ENCODE measurements around the gene NRL. TPM values are rescaled to one million over a fixed set of nuclear protein-coding genes. Genes with fewer than 3 reads are reported as not detected.
A peak's percentile ranks its signal among the peaks of the same experiment; 100 is the strongest.

The NRL gene
- total and polyA plus RNA-seq, 5 donors = 0.79 to 2.9 (median 2.6) TPM

- peak in 1 of 3 donors; percentile 42 for DNase-seq
- 87% methylated on average over 14 of the region's 14 CpGs for WGBS
- H3K27me3 ChIP-seq (ENCODE audit: control insufficient read depth, insufficient read depth) = no peaks in the 10 kb centered on the region
- intact Hi-C loops (cut with DNase I) = no loop called here
- no peak overlapping the region for H3K4me3 ChIP-seq (ENCODE audit: low read length)
- H3K9me3 ChIP-seq (ENCODE audit: control insufficient read depth, low read length) = no peaks in the 10 kb centered on the region
- no peak overlapping the region for H3K27ac ChIP-seq (ENCODE audit: low read length)
- ATAC-seq = no peak
- H3K4me1 ChIP-seq (ENCODE audit: control insufficient read depth, insufficient read depth, low read length) = no peaks in the 10 kb centered on the region
Observed at GRCh38 chr14:24062216-24062980, 52.4 kb downstream of the NRL start.

- no peak for ATAC-seq
- Histone ChIP-seq H3K4me3 (ENCODE audit: low read length) (no peak overlapping the region), H3K4me1 (ENCODE audit: control insufficient read depth, insufficient read depth, low read length) (no peaks in the 10 kb centered on the region), H3K9me3 (ENCODE audit: control insufficient read depth, low read length) (no peaks in the 10 kb centered on the region), H3K27me3 (ENCODE audit: control insufficient read depth, insufficient read depth) (no peaks in the 10 kb centered on the region), H3K27ac (ENCODE audit: low read length) (no peak overlapping the region)
- no peak for DNase-seq
- intact Hi-C loops (cut with DNase I) = no loop called here
- 93% methylated on average over 7 of the region's 7 CpGs for WGBS
Observed at GRCh38 chr14:24060984-24061913, 53.5 kb downstream of the NRL start.

- WGBS = 92% methylated on average over 10 of the region's 10 CpGs
- no peaks in the 10 kb centered on the region for H3K4me1 ChIP-seq (ENCODE audit: control insufficient read depth, insufficient read depth, low read length)
- DNase-seq = no peak
- no peak for ATAC-seq
- no peaks in the 10 kb centered on the region for H3K27me3 ChIP-seq (ENCODE audit: control insufficient read depth, insufficient read depth)
- H3K27ac ChIP-seq (ENCODE audit: low read length) = no peak overlapping the region
- intact Hi-C loops (cut with DNase I) = no loop called here
- H3K4me3 ChIP-seq (ENCODE audit: low read length) = no peak overlapping the region
- no peaks in the 10 kb centered on the region for H3K9me3 ChIP-seq (ENCODE audit: control insufficient read depth, low read length)
Observed at GRCh38 chr14:24060443-24060842, 54.3 kb downstream of the NRL start.

GRCh38 chr14:24059841-24060388, 54.8 kb downstream of the NRL start:
- 93% methylated on average over 16 of the region's 16 CpGs for WGBS
- H3K4me1 ChIP-seq (ENCODE audit: control insufficient read depth, insufficient read depth, low read length) = no peaks in the 10 kb centered on the region
- intact Hi-C loops (cut with DNase I) = loop anchor here (5.0 to 10.0 kb wide), 3 partner anchors 32 to 47 kb away; partner anchors contain the start of gene PCK2 (in 1 of the 4)
- ATAC-seq (no peak), DNase-seq (no peak)
- H3K4me3 ChIP-seq (ENCODE audit: low read length) = no peak overlapping the region
- H3K27me3 ChIP-seq (ENCODE audit: control insufficient read depth, insufficient read depth) = no peaks in the 10 kb centered on the region
- no peak overlapping the region for H3K27ac ChIP-seq (ENCODE audit: low read length)
- H3K9me3 ChIP-seq (ENCODE audit: control insufficient read depth, low read length) = no peaks in the 10 kb centered on the region

GRCh38 chr14:24058951-24059475, 55.7 kb downstream of the NRL start:
- Histone ChIP-seq H3K27ac (ENCODE audit: low read length) (no peak overlapping the region), H3K4me3 (ENCODE audit: low read length) (no peak overlapping the region), H3K4me1 (ENCODE audit: control insufficient read depth, insufficient read depth, low read length) (no peaks in the 10 kb centered on the region), H3K9me3 (ENCODE audit: control insufficient read depth, low read length) (no peaks in the 10 kb centered on the region), H3K27me3 (ENCODE audit: control insufficient read depth, insufficient read depth) (no peaks in the 10 kb centered on the region)
- WGBS = 89% methylated on average over 10 of the region's 10 CpGs
- ATAC-seq (no peak), DNase-seq (no peak)
- intact Hi-C loops (cut with DNase I) = loop anchor here (5.0 to 10.0 kb wide), 3 partner anchors 33 to 48 kb away; partner anchors contain the start of gene PCK2 (in 1 of the 4)

- Histone ChIP-seq H3K9me3 (ENCODE audit: control insufficient read depth, low read length) (no peaks in the 10 kb centered on the region), H3K4me1 (ENCODE audit: control insufficient read depth, insufficient read depth, low read length) (no peaks in the 10 kb centered on the region), H3K4me3 (ENCODE audit: low read length) (no peak overlapping the region), H3K27ac (ENCODE audit: low read length) (no peak overlapping the region), H3K27me3 (ENCODE audit: control insufficient read depth, insufficient read depth) (no peaks in the 10 kb centered on the region)
- 51% methylated on average over 7 of the region's 7 CpGs for WGBS
- peak; percentile 72 to 74 for ATAC-seq
- intact Hi-C loops (cut with DNase I) = loop anchor here (5.0 to 10.0 kb wide), 3 partner anchors 34 to 49 kb away; partner anchors contain the start of gene PCK2 (in 1 of the 4)
- DNase-seq = peak in 2 of 3 donors; percentile 63 to 83
Observed at GRCh38 chr14:24058260-24058950, 56.3 kb downstream of the NRL start.

- 57% methylated on average over 14 of the region's 14 CpGs for WGBS
- Histone ChIP-seq H3K27ac (ENCODE audit: low read length) (no peak overlapping the region), H3K27me3 (ENCODE audit: control insufficient read depth, insufficient read depth) (no peaks in the 10 kb centered on the region), H3K4me3 (ENCODE audit: low read length) (no peak overlapping the region), H3K4me1 (ENCODE audit: control insufficient read depth, insufficient read depth, low read length) (no peaks in the 10 kb centered on the region), H3K9me3 (ENCODE audit: control insufficient read depth, low read length) (no peaks in the 10 kb centered on the region)
- intact Hi-C loops (cut with DNase I) = loop anchor here (5.0 to 10.0 kb wide), 3 partner anchors 34 to 49 kb away; partner anchors contain the start of gene PCK2 (in 1 of the 4)
- DNase-seq (peak in 1 of 3 donors; percentile 59), ATAC-seq (peak in 1 of 2 donors; percentile 3)
Observed at GRCh38 chr14:24057867-24058259, 56.9 kb downstream of the NRL start.

GRCh38 chr14:24057271-24057670, 57.5 kb downstream of the NRL start:
- H3K27me3 ChIP-seq (ENCODE audit: control insufficient read depth, insufficient read depth) = no peaks in the 10 kb centered on the region
- no peaks in the 10 kb centered on the region for H3K4me1 ChIP-seq (ENCODE audit: control insufficient read depth, insufficient read depth, low read length)
- DNase-seq = no peak
- no peak overlapping the region for H3K27ac ChIP-seq (ENCODE audit: low read length)
- WGBS = 83% methylated on average over 2 of the region's 2 CpGs
- H3K4me3 ChIP-seq (ENCODE audit: low read length) = no peak overlapping the region
- no peaks in the 10 kb centered on the region for H3K9me3 ChIP-seq (ENCODE audit: control insufficient read depth, low read length)
- no peak for ATAC-seq
- intact Hi-C loops (cut with DNase I) = loop anchor here (5.0 to 10.0 kb wide), 3 partner anchors 35 to 50 kb away; partner anchors contain the start of gene PCK2 (in 1 of the 4)

- ATAC-seq (no peak), DNase-seq (peak in 1 of 3 donors; percentile 42)
- H3K9me3 ChIP-seq (ENCODE audit: control insufficient read depth, low read length) = no peaks in the 10 kb centered on the region
- WGBS = 66% methylated on average over 8 of the region's 8 CpGs
- no peak overlapping the region for H3K27ac ChIP-seq (ENCODE audit: low read length)
- intact Hi-C loops (cut with DNase I) = loop anchor here (5.0 to 10.0 kb wide), 3 partner anchors 36 to 51 kb away; partner anchors contain the start of gene PCK2 (in 1 of the 4)
- no peak overlapping the region for H3K4me3 ChIP-seq (ENCODE audit: low read length)
- H3K27me3 ChIP-seq (ENCODE audit: control insufficient read depth, insufficient read depth) = no peaks in the 10 kb centered on the region
- no peaks in the 10 kb centered on the region for H3K4me1 ChIP-seq (ENCODE audit: control insufficient read depth, insufficient read depth, low read length)
Observed at GRCh38 chr14:24056800-24057184, 58.0 kb downstream of the NRL start.
